Pancreas (tissue), 10 donors: Measurements from ENCODE around the gene TDRD7. TPM values are rescaled to one million over a fixed set of nuclear protein-coding genes. Genes with fewer than 3 reads are reported as not detected.
A peak's percentile ranks its signal among the peaks of the same experiment; 100 is the strongest.

ENCODE experiments used
- ATAC-seq, 4 donors: fragments of 200-7000 bp; cut with Tn5 transposase; one replicate each; pipeline versions ENCODE4 v1.8.0 to v1.9.1; 2020; ENCODE audit warnings: mild to moderate bottlenecking in 4 of 4, moderate library complexity in 4 of 4
- DNase-seq, 6 donors: peaks; one replicate each; pipeline ENCODE4 v3.0.0-alpha.2; 2020
- FAIRE-seq: peaks from 2 replicates; lab custom pipeline; 2012; peaks lifted over from hg19 to GRCh38; lab: Jason Lieb, UNC
- H3K27ac ChIP-seq, 4 donors: fragments of 200-600 bp; sonication (generic); 1 replicate in 3 of 4; 2 replicates in 1 of 4; pipeline versions ENCODE4 v1.5.0 to v1.8.0; 2020
- H3K27me3 ChIP-seq, 4 donors: fragments of 200-600 bp; one replicate each; pipeline ENCODE4 v1.8.0; 2021
- H3K36me3 ChIP-seq, 3 donors: fragments of 200-600 bp; sonication (generic) in 1 of 3; one replicate each; pipeline versions ENCODE4 v1.5.0 to v1.8.0; 2020 to 2021
- H3K4me1 ChIP-seq, 3 donors: fragments of 200-600 bp; one replicate each; pipeline ENCODE4 v1.8.0; 2021
- H3K4me3 ChIP-seq, 4 donors: fragments of 200-600 bp; sonication (generic) in 2 of 4; one replicate each; pipeline versions ENCODE4 v1.5.0 to v1.8.0; 2020 to 2021
- H3K9me3 ChIP-seq, 4 donors: fragments of 200-600 bp; one replicate each; pipeline ENCODE4 v1.8.0; 2021
- WGBS, 2 donors: extraction: QIAGEN DNeasy Blood & Tissue Kit; methylation state at CpG; one replicate each; pipeline ENCODE4 v1.1.7; 2013; 5-methylcytosine and 5-hydroxymethylcytosine counted together
- intact Hi-C, 3 donors: fragments of 100-400 bp; cut with DNase I; formaldehyde crosslinking; loops; one replicate each; pipeline versions ENCODE4 v1.11.1 to v1.14.2; 2022
- polyA plus RNA-seq, 2 donors: library from polyadenylated mRNA; stranded (reverse); fragments of 200-250 nt; gene quantifications; one replicate each; pipeline ENCODE4 v1.2.3, GENCODE V29; 2013
- total RNA-seq, 6 donors: library from RNA; stranded (reverse); fragmentation: NEBNext Ultra II Directional in 4 of 6; extraction: Animal tissue kit (Norgen Biotek cat#: 25700) in 4 of 6; gene quantifications; one replicate each; pipeline versions ENCODE4 v1.2.1 to v1.2.4, GENCODE V29; 2021 to 2023
- TF ChIP-seq, protein P1 (sequence below), 4 donors: fragments of 200-600 bp; sonication (generic) in 3 of 4; IDR thresholded peaks; one replicate each; pipeline versions ENCODE4 v1.5.0 to v1.8.0; 2021; ENCODE audit warnings: antibody characterized with exemption in 4 of 4
- donor health status: healthy with polysubstance abuse.
- donor health status: DM: no; HTN: no; CAD: no; lungs with moderate emphysema.
- donor health status: DM: no; HTN: no; CAD: no.
- donor health status: control.
- donor health status: control.
- donor health status: Bipolar disorder and iron deficiency.
- donor health status: DM: yes; HTN: yes; CAD: no.
- donor health status: DM: no; HTN: no; CAD: no.
- donor health status: DM: no; HTN: no; CAD: no.
- donor health status: DM: yes; HTN: yes; CAD: no.

TDRD7 gene
- total and polyA plus RNA-seq, 8 donors, result 3.4 to 9.5 (median 4.7) TPM

DNA sequence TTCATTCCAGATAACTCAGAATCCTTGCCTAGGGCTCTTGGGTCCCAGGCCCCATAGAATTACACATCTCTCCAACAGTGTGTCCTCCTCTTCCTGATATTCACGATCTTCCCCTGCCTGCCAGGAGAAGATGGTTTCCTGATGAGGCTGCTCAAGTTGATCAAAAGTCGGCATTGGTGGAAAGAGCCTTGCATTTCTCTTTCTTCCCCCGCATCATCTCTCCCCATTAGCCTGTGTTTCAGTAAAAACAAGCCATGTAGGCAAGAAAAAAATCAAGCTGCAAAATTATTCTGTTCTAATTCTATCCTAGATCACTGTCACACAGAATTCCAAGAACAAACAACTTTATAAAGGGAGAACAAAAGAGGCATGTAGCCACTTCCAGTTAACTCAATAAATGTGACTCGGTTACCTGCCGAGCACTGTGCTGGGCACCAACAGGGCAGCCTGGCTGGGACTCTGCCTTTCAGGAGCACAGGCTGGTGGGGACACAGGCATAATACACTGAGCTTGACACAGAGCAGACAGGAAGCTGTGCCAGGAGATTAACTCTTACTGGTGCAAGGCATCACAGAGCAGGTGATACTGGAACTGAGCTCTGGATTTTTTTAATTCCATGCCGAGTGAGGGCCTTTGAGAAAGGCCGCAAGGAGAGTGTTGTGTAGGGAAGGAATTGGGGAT is 115.1 kb downstream of the TDRD7 start:
- intact Hi-C loops, result no loop called here
- DNase-seq, result no peak
- WGBS, 2 donors, result 89% methylated on average over 7 of the region's 7 CpGs
- no peak for FAIRE-seq
- H3K27me3 ChIP-seq, result no peaks in the 10 kb centered on the region
- ATAC-seq, result no peak
- no peak overlapping the region for H3K4me3 ChIP-seq
- no peak overlapping the region for H3K27ac ChIP-seq
- TF ChIP-seq, protein P1, sequence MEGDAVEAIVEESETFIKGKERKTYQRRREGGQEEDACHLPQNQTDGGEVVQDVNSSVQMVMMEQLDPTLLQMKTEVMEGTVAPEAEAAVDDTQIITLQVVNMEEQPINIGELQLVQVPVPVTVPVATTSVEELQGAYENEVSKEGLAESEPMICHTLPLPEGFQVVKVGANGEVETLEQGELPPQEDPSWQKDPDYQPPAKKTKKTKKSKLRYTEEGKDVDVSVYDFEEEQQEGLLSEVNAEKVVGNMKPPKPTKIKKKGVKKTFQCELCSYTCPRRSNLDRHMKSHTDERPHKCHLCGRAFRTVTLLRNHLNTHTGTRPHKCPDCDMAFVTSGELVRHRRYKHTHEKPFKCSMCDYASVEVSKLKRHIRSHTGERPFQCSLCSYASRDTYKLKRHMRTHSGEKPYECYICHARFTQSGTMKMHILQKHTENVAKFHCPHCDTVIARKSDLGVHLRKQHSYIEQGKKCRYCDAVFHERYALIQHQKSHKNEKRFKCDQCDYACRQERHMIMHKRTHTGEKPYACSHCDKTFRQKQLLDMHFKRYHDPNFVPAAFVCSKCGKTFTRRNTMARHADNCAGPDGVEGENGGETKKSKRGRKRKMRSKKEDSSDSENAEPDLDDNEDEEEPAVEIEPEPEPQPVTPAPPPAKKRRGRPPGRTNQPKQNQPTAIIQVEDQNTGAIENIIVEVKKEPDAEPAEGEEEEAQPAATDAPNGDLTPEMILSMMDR (IDR thresholded peaks at IDR 0.05), result no peak
- no peaks in the 10 kb centered on the region for H3K36me3 ChIP-seq
- H3K4me1 ChIP-seq, result no peaks in the 10 kb centered on the region
- H3K9me3 ChIP-seq, result no peaks in the 10 kb centered on the region

DNA sequence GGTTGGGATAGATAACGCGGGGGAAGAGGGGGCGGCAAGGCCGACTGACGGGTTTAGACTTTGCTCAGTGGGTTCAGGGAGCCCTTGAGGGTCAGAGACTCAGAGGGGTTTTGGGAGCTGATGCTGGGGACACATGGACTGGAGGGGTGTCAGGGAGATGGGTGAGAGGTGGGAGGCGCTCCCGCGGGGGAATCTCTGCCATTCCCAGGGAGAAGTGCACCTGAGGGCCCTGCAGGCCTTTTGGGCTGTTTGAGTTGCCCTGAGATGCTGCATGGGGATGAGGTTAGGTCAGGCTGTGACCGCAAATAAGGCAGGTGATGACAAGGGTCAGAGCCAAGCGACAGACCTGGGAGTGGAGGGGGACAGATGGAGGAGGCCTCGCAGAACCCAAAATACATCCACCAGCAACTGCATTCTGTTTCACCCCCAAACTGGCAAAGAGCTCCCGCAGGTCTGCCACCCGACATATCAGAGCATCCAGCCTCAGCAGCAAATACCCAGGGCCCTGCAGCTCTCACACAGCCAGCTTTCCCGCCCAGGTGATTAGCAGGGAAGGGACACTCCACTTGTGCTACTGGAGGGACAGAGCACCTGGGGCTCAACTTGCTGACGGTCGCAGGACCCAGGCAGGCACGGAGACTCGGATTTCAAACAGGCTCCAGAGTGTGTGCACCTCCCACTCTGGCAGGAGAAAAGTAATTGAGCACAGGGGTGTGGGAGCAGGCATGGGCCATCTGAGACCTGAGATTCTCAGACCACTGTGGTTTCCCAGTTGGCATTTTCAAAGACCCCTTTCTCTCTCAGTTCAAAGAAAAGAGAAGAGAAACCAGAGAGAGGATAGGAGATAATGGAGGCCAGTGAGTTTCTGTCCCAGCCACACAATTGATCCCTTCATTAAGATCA is 116.0 kb downstream of the TDRD7 start:
- Histone ChIP-seq H3K27ac (no peak overlapping the region), H3K4me3 (no peak overlapping the region), H3K4me1 (no peaks in the 10 kb centered on the region), H3K36me3 (no peaks in the 10 kb centered on the region), H3K27me3 (no peaks in the 10 kb centered on the region), H3K9me3 (no peaks in the 10 kb centered on the region)
- no peak for ATAC-seq
- TF ChIP-seq, protein P1 (IDR thresholded peaks at IDR 0.05), result no peak
- FAIRE-seq, result no peak
- WGBS, 2 donors, result 88 to 89% methylated on average over 18 of the region's 18 CpGs
- DNase-seq, result no peak
- intact Hi-C loops, result no loop called here

DNA sequence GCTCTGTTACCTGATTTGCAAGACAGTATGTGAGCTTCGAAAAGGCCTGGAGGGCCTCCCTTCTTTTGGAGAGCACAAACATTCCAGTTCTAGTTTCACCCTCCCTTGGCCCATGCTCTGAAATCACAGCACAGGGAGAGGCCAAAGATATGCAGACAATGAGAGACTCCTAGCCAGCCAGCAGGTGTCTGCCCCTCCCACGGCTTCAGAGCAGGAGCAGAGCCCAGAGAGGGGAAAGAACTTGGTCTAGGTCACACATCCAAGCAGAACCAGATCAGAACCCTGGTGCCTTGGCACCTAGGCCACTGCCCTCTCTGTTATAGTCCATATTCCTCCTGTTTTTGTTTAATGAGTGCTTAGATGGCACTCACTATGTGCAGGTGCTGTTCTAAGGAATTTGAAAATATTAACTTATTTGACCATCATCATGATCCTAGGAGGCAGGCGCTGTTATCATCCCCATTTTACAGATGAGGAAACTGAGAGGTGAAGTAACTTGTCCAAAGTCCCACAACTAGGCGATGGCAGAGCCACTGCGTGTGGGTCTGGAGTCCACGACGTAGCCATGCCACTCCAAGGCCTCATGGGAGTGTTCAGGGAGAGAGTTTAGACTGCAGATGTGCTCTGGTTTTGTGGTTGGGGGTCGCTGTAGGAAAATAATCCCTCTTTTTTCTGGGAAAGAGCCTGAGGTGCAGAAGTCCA is 116.8 kb downstream of the TDRD7 start:
- Histone ChIP-seq H3K36me3 (no peaks in the 10 kb centered on the region), H3K4me3 (no peak overlapping the region), H3K4me1 (no peaks in the 10 kb centered on the region), H3K9me3 (no peaks in the 10 kb centered on the region), H3K27me3 (no peaks in the 10 kb centered on the region), H3K27ac (no peak overlapping the region)
- intact Hi-C loops, result no loop called here
- WGBS, 2 donors, result 83 to 87% methylated on average over 8 of the region's 8 CpGs
- no peak for DNase-seq
- FAIRE-seq, result no peak
- TF ChIP-seq, protein P1 (IDR thresholded peaks at IDR 0.05), result no peak
- ATAC-seq, result peak in 1 of 4 donors; percentile 52

DNA sequence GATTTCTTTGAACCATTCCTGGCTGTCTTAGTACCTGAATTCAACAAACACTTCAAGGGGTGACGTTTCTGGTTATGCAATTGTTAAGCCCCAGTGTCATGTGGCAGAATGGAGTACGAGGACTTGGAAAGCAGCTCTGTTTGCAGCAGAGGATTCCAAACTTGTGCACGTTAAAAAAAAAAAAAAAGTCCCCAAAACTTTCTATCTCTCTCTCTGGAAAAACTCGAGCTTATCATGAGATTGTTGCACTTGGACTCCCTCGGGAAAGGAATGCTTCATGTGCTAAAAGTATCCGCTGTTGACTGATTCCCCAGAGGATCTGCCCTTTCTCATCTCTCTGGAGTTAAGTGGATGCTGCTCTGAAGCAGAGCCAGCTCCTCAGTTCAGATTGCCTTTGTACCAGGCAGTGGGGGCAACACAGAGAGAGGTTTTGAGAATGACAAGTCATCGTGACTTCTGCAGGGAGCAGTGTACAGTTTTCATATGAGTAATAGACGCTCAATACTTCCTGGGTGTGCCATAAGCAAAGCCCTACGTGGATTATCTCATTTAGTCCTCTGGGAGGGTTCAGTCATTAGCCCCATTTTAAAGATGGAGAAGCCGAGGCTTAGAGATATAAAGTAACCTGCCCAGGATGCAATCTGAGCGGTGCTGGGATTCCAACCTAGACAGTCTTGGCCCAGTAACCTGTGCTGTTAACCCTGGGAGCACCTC is 117.6 kb downstream of the TDRD7 start:
- no peaks in the 10 kb centered on the region for H3K27me3 ChIP-seq
- no peak for FAIRE-seq
- H3K9me3 ChIP-seq, result no peaks in the 10 kb centered on the region
- H3K4me1 ChIP-seq, result no peaks in the 10 kb centered on the region
- no peak for ATAC-seq
- H3K27ac ChIP-seq, result no peak overlapping the region
- TF ChIP-seq, protein P1 (IDR thresholded peaks at IDR 0.05), result no peak
- DNase-seq, result no peak
- H3K36me3 ChIP-seq, result no peaks in the 10 kb centered on the region
- intact Hi-C loops, result no loop called here
- H3K4me3 ChIP-seq, result no peak overlapping the region
- 69 to 75% methylated on average over 11 of the region's 11 CpGs for WGBS, 2 donors
